NCI-H1092 treated with DMSO at 0.1 percent for 48 hours (cell line): ENCODE data around the gene NPAS3.

Experiments
- DNase-seq: peaks from one replicate; lab custom pipeline; 2025; lab: John Stamatoyannopoulos, UW

The NPAS3 gene

GRCh38 chr14:33587791-33588190 lies 649.1 kb downstream of the NPAS3 start:
- DNase-seq, result no peak

- no peak for DNase-seq
Measured at GRCh38 chr14:33588771-33589170, 650.1 kb downstream of the NPAS3 start.

GRCh38 chr14:33589334-33589733 lies 650.7 kb downstream of the NPAS3 start:
- no peak for DNase-seq

- DNase-seq, result no peak
Measured at GRCh38 chr14:33590891-33591630, 652.4 kb downstream of the NPAS3 start.

- DNase-seq, result no peak
Measured at GRCh38 chr14:33592297-33592696, 653.6 kb downstream of the NPAS3 start.

- no peak for DNase-seq
Measured at GRCh38 chr14:33596211-33597080, 657.8 kb downstream of the NPAS3 start.

- DNase-seq, result no peak
Measured at GRCh38 chr14:33598582-33598981, 659.9 kb downstream of the NPAS3 start.

- no peak for DNase-seq
Measured at GRCh38 chr14:33602396-33602795, 663.7 kb downstream of the NPAS3 start.

GRCh38 chr14:33606591-33606990 lies 667.9 kb downstream of the NPAS3 start:
- no peak for DNase-seq

- DNase-seq, result no peak
Measured at GRCh38 chr14:33609582-33609981, 670.9 kb downstream of the NPAS3 start.

GRCh38 chr14:33610121-33610520 lies 671.4 kb downstream of the NPAS3 start:
- DNase-seq, result no peak

- no peak for DNase-seq
Measured at GRCh38 chr14:33611405-33612196, 672.9 kb downstream of the NPAS3 start.

- no peak for DNase-seq
Measured at GRCh38 chr14:33612197-33612505, 673.5 kb downstream of the NPAS3 start.

- DNase-seq, result peak; percentile 66
Measured at GRCh38 chr14:33617154-33617553, 678.5 kb downstream of the NPAS3 start.

- DNase-seq, result no peak
Measured at GRCh38 chr14:33618361-33619105, 679.9 kb downstream of the NPAS3 start.

- DNase-seq, result no peak
Measured at GRCh38 chr14:33622496-33622895, 683.8 kb downstream of the NPAS3 start.

- DNase-seq, result no peak
Measured at GRCh38 chr14:33629792-33630191, 691.1 kb downstream of the NPAS3 start.

GRCh38 chr14:33631021-33631420 lies 692.3 kb downstream of the NPAS3 start:
- DNase-seq, result no peak

GRCh38 chr14:33631441-33631840 lies 692.8 kb downstream of the NPAS3 start:
- DNase-seq, result peak; percentile 6

- no peak for DNase-seq
Measured at GRCh38 chr14:33634631-33635030, 696.0 kb downstream of the NPAS3 start.

- no peak for DNase-seq
Measured at GRCh38 chr14:33636716-33637115, 698.0 kb downstream of the NPAS3 start.

GRCh38 chr14:33642080-33642479 lies 703.4 kb downstream of the NPAS3 start:
- no peak for DNase-seq
